ENCODE measurements around the gene RPL27. TPM values are rescaled to one million over a fixed set of nuclear protein-coding genes. Genes with fewer than 3 reads are reported as not detected.

The RPL27 gene
- total RNA-seq: 811 and 1,441 TPM in 2 replicates

GRCh38 chr17:42997984-42998938 is at the start of gene RPL27:
TSS of gene RPL27 (plus strand) at chr17:42998419. CDS start at chr17:42998751, 332 bp downstream.

GRCh38 chr17:42964161-42964932 is 33.9 kb upstream of the RPL27 start, which contains the start of gene AARSD1:
TSS of gene AARSD1 (minus strand) at chr17:42964454. CDS start at chr17:42964440, 14 bp downstream.

GRCh38 chr17:42979511-42980273 is 18.5 kb upstream of the RPL27 start, which contains the start of gene PTGES3L:
TSS of gene PTGES3L (minus strand) at chr17:42980080. CDS start at chr17:42980053, 27 bp downstream.

GRCh38 chr17:42980274-42980765 is 17.9 kb upstream of the RPL27 start, which contains the start of gene RUNDC1:
TSS of gene RUNDC1 (plus strand) at chr17:42980565. CDS start at chr17:42980577, 12 bp downstream.

GRCh38 chr17:43006639-43007551 is 8.7 kb downstream of the RPL27 start, which contains the start of gene IFI35:
TSS of gene IFI35 (plus strand) at chr17:43006784. CDS start at chr17:43006948, 164 bp downstream.

GRCh38 chr17:43021741-43022512 is 23.7 kb downstream of the RPL27 start, which contains the start of gene VAT1:
TSS of gene VAT1 (minus strand) at chr17:43022385. CDS start at chr17:43022322, 63 bp downstream.

GRCh38 chr17:43024407-43025289 is 26.4 kb downstream of the RPL27 start, which contains the start of gene RND2:
TSS of gene RND2 (plus strand) at chr17:43025231. CDS start at chr17:43025348, 117 bp downstream.

Other genes starting within 250 kb of the RPL27 start
- gene RAMP2, start 237.2 kb upstream of the RPL27 start, total RNA-seq: not detected in 2 replicates
- gene VPS25, start 225.0 kb upstream of the RPL27 start, total RNA-seq: 52.1 and 66.3 TPM in 2 replicates
- under 0.01 and 0.57 TPM in 2 replicates for gene WNK4, start 217.8 kb upstream of the RPL27 start, total RNA-seq
- gene COA3, start 199.7 kb upstream of the RPL27 start, total RNA-seq: 32.1 and 41.7 TPM in 2 replicates
- gene CNTD1, start 199.6 kb upstream of the RPL27 start, total RNA-seq: not detected in 2 replicates
- 118 and 125 TPM in 2 replicates for gene BECN1, start 174.1 kb upstream of the RPL27 start, total RNA-seq
- 86.5 and 115 TPM in 2 replicates for gene PSME3, start 165.0 kb upstream of the RPL27 start, total RNA-seq
- gene AOC2, start 153.8 kb upstream of the RPL27 start, total RNA-seq: 0.68 and 2.7 TPM in 2 replicates
- under 0.01 and 0.57 TPM in 2 replicates for gene AOC3, start 147.2 kb upstream of the RPL27 start, total RNA-seq
- gene G6PC1, start 97.6 kb upstream of the RPL27 start, total RNA-seq: not detected in 2 replicates
- 17.4 and 19.9 TPM in 2 replicates for gene AARSD1, start 34.0 kb upstream of the RPL27 start, total RNA-seq
- gene PTGES3L, start 18.3 kb upstream of the RPL27 start, total RNA-seq: under 0.01 TPM in 1 of 2 replicates, not detected in the other
- gene RUNDC1, start 17.9 kb upstream of the RPL27 start, total RNA-seq: 11.6 and 15.3 TPM in 2 replicates
- 1.4 and 3.4 TPM in 2 replicates for gene IFI35, start 8.4 kb downstream of the RPL27 start, total RNA-seq
- 82.0 and 132 TPM in 2 replicates for gene VAT1, start 24.0 kb downstream of the RPL27 start, total RNA-seq
- under 0.01 and 0.07 TPM in 2 replicates for gene RND2, start 26.8 kb downstream of the RPL27 start, total RNA-seq
- 3.2 and 5.1 TPM in 2 replicates for gene BRCA1, start 126.9 kb downstream of the RPL27 start, total RNA-seq
- gene NBR1, start 172.8 kb downstream of the RPL27 start, total RNA-seq: 104 and 107 TPM in 2 replicates
- gene TMEM106A, start 213.5 kb downstream of the RPL27 start, total RNA-seq: 0.34 and 0.50 TPM in 2 replicates
- not detected in 2 replicates for gene CCDC200, start 230.2 kb downstream of the RPL27 start, total RNA-seq
- gene RNU2-1, start 235.6 kb downstream of the RPL27 start, total RNA-seq: not detected in 2 replicates